Astrocyte (in vitro differentiated cells and primary cell): ENCODE results near the gene ATRIP.

Experiments
- CTCF ChIP-seq: IDR thresholded peaks from 2 replicates; pipeline ENCODE4 v1.5.1; 2011; ENCODE audit warnings: low read depth, mild to moderate bottlenecking, inconsistent platforms, low read length, moderate library complexity; ENCODE audit not compliant: insufficient read depth
- EZH2 ChIP-seq: IDR thresholded peaks from 2 replicates; pipeline ENCODE4 v1.6.1; 2012; ENCODE audit warnings: mild to moderate bottlenecking, low read length, inconsistent platforms; ENCODE audit not compliant: insufficient read depth

GRCh38 chr3:48406443-48407431, 39.8 kb upstream of the ATRIP start:
- TF ChIP-seq CTCF (no peak), EZH2 (no peak)
